SK-N-SH (cell line): Measurements from ENCODE around the gene MLC1. TPM values are rescaled to one million over a fixed set of nuclear protein-coding genes. Genes with fewer than 3 reads are reported as not detected.

Experiments used
- CTCF ChIA-PET: fragments of 300-600, 350-600 bp; formaldehyde crosslinking; extraction: SDS; loops from one replicate; lab custom pipeline; 2021; lab: Yijun Ruan, JAX
- POLR2A ChIA-PET: fragments of 350-600 bp; sonication (Branson Sonifier 250); formaldehyde crosslinking; extraction: SDS; loops from one replicate; lab custom pipeline; 2020; ENCODE audit warnings: antibody characterized with exemption, inconsistent platforms; lab: Yijun Ruan, JAX
- DNase-seq: peaks from one replicate; pipeline ENCODE4 v3.0.0; 2012
- H2AFZ ChIP-seq: fragments of 200-600 bp; sonication (generic); 2 replicates; pipeline ENCODE4 v1.8.1; 2016; ENCODE audit warnings: antibody characterized with exemption, mild to moderate bottlenecking, low read depth
- H3F3A ChIP-seq: fragments of 200-600 bp; sonication (generic); replicated peaks from 2 replicates; pipeline ENCODE3; 2016; ENCODE audit warnings: antibody characterized with exemption, mild to moderate bottlenecking; ENCODE audit not compliant: insufficient read depth
- H3K27ac ChIP-seq, 2 experiments: fragments of 200-500 bp in 1 of 2; fragments of 200-600 bp in 1 of 2; sonication (Bioruptor generic) in 1 of 2; sonication (generic), shearing (Covaris generic) in 1 of 2; 2 replicates each; pipeline versions ENCODE4 v1.5.1 to v1.6.1; 2014 to 2016; ENCODE audit warnings: low read depth in 2 of 2, inconsistent platforms in 1 of 2, low read length in 1 of 2, mild to moderate bottlenecking in 1 of 2, mixed read lengths in 1 of 2
- H3K27me3 ChIP-seq: fragments of 200-600 bp; sonication (generic), shearing (Covaris generic); 2 replicates; pipeline ENCODE4 v1.6.1; 2016; ENCODE audit warnings: mixed run types; ENCODE audit not compliant: insufficient read depth
- H3K36me3 ChIP-seq, 2 experiments: fragments of 200-500 bp in 1 of 2; fragments of 200-600 bp in 1 of 2; sonication (Bioruptor generic) in 1 of 2; sonication (generic) in 1 of 2; replicated peaks in 1 of 2; 2 replicates each; pipeline versions ENCODE3 to v1.5.1; 2014 to 2016; ENCODE audit warnings: low read length in 1 of 2, mild to moderate bottlenecking in 1 of 2; ENCODE audit not compliant: insufficient read depth in 2 of 2, control insufficient read depth in 1 of 2
- H3K4me1 ChIP-seq, 2 experiments: fragments of 200-500 bp in 1 of 2; fragments of 200-600 bp in 1 of 2; sonication (Bioruptor generic) in 1 of 2; sonication (generic), shearing (Covaris generic) in 1 of 2; 2 replicates each; pipeline versions ENCODE4 v1.5.1 to v1.6.1; 2014 to 2016; ENCODE audit warnings: low read depth in 1 of 2, low read length in 1 of 2, mixed run types in 1 of 2; ENCODE audit not compliant: insufficient read depth in 2 of 2, control insufficient read depth in 1 of 2
- H3K4me2 ChIP-seq: fragments of 200-600 bp; sonication (generic), shearing (Covaris generic); 2 replicates; pipeline ENCODE4 v1.6.1; 2017; ENCODE audit warnings: mixed run types
- H3K4me3 ChIP-seq, 2 experiments: fragments of 200-500 bp in 1 of 2; fragments of 200-600 bp in 1 of 2; sonication (Bioruptor generic) in 1 of 2; sonication (generic), shearing (Covaris generic) in 1 of 2; 2 replicates each; pipeline versions ENCODE4 v1.5.1 to v1.8.1; 2014 to 2016; ENCODE audit warnings: low read depth in 2 of 2, inconsistent platforms in 1 of 2, low read length in 1 of 2, mild to moderate bottlenecking in 1 of 2, mixed read lengths in 1 of 2, moderate library complexity in 1 of 2
- H3K79me2 ChIP-seq: fragments of 200-600 bp; sonication (generic); 2 replicates; pipeline ENCODE4 v1.8.1; 2017; ENCODE audit warnings: mild to moderate bottlenecking; ENCODE audit not compliant: insufficient read depth
- H3K9ac ChIP-seq: fragments of 200-600 bp; sonication (generic); 2 replicates; pipeline ENCODE4 v1.6.1; 2017; ENCODE audit warnings: mixed run types
- H3K9me2 ChIP-seq: fragments of 200-600 bp; sonication (generic); 2 replicates; pipeline ENCODE4 v1.6.1; 2017; ENCODE audit warnings: mixed run types
- H3K9me3 ChIP-seq: fragments of 200-600 bp; sonication (generic); 2 replicates; pipeline ENCODE4 v1.6.1; 2017; ENCODE audit warnings: mixed run types, mild to moderate bottlenecking, moderate library complexity
- H4K20me1 ChIP-seq: fragments of 200-600 bp; sonication (generic); 2 replicates; pipeline ENCODE4 v1.6.1; 2017; ENCODE audit warnings: mild to moderate bottlenecking, mixed run types; ENCODE audit not compliant: insufficient read depth
- CHD2 ChIP-seq: fragments of 150-350 bp; IDR thresholded peaks from 2 replicates; pipeline ENCODE4 v1.6.1; 2018; ENCODE audit warnings: low read length; ENCODE audit not compliant: partially characterized antibody
- ELF1 ChIP-seq: IDR thresholded peaks from 2 replicates; pipeline ENCODE4 v1.4.0; 2012
- FOSL2 ChIP-seq: IDR thresholded peaks from 2 replicates; pipeline ENCODE4 v1.4.0; 2012; ENCODE audit warnings: low read depth, mild to moderate bottlenecking, moderate library complexity, borderline replicate concordance
- FOXJ3 ChIP-seq: sonication (generic); formaldehyde crosslinking; IDR thresholded peaks from 2 replicates; pipeline ENCODE4 v1.5.1; 2020; ENCODE audit warnings: mild to moderate bottlenecking, missing genetic modification reagents
- GATA2 ChIP-seq: sonication (generic); formaldehyde crosslinking; IDR thresholded peaks from 2 replicates; pipeline ENCODE4 v1.5.0; 2020; ENCODE audit warnings: mild to moderate bottlenecking, missing genetic modification reagents
- JUND ChIP-seq: IDR thresholded peaks from 2 replicates; pipeline ENCODE4 v1.4.0; 2012
- MAX ChIP-seq: IDR thresholded peaks from 2 replicates; pipeline ENCODE4 v1.4.0; 2012; ENCODE audit warnings: low read depth
- MXI1 ChIP-seq: IDR thresholded peaks from 2 replicates; pipeline ENCODE4 v1.6.1; 2012; ENCODE audit warnings: mild to moderate bottlenecking, low read depth, low read length, improper control_type of control experiment
- NFIC ChIP-seq: IDR thresholded peaks from 2 replicates; pipeline ENCODE4 v1.4.0; 2012; ENCODE audit warnings: borderline replicate concordance
- POLR2AphosphoS5 ChIP-seq: IDR thresholded peaks from 2 replicates; pipeline ENCODE4 v1.6.1; 2012; ENCODE audit warnings: low read depth, low read length
- RAD21 ChIP-seq: IDR thresholded peaks from 2 replicates; pipeline ENCODE4 v1.6.1; 2012; ENCODE audit warnings: mild to moderate bottlenecking, low read length
- RCOR1 ChIP-seq: fragments of 150-350 bp; IDR thresholded peaks from 2 replicates; pipeline ENCODE4 v1.6.1; 2017; ENCODE audit warnings: antibody characterized with exemption, low read length
- RXRA ChIP-seq: IDR thresholded peaks from 2 replicates; pipeline ENCODE4 v1.4.0; 2012; ENCODE audit warnings: low read depth, mild to moderate bottlenecking, borderline replicate concordance
- SMC3 ChIP-seq: IDR thresholded peaks from 2 replicates; pipeline ENCODE4 v1.6.1; 2012; ENCODE audit warnings: low read depth, low read length, improper control_type of control experiment
- TCF12 ChIP-seq: IDR thresholded peaks from 2 replicates; pipeline ENCODE4 v1.4.0; 2012
- TEAD4 ChIP-seq: IDR thresholded peaks from 2 replicates; pipeline ENCODE4 v1.4.0; 2012; ENCODE audit warnings: mild to moderate bottlenecking, borderline replicate concordance; ENCODE audit not compliant: insufficient read depth
- USF2 ChIP-seq: fragments of 150-350 bp; IDR thresholded peaks from 2 replicates; pipeline ENCODE4 v1.6.1; 2017; ENCODE audit warnings: antibody characterized with exemption, low read length, low read depth, borderline replicate concordance
- ZBTB33 ChIP-seq: IDR thresholded peaks from 2 replicates; pipeline ENCODE4 v1.4.0; 2012; ENCODE audit warnings: low read depth, borderline replicate concordance
- WGBS: methylation state at CpG from one replicate; pipeline ENCODE4 v1.1.6; 2017; ENCODE audit warnings: low lambda C conversion rate; 5-methylcytosine and 5-hydroxymethylcytosine counted together
- polyA plus RNA-seq, 3 experiments: library from polyadenylated mRNA; depleted of rRNA; stranded (reverse); fragments of >200 nt; gene quantifications; 2 replicates each; pipeline ENCODE4 v1.2.3, GENCODE V29; 2012

MLC1 gene
- polyA plus RNA-seq, 1 of the 3 experiments (the other 2 are of a cell fraction), result not detected

DNA sequence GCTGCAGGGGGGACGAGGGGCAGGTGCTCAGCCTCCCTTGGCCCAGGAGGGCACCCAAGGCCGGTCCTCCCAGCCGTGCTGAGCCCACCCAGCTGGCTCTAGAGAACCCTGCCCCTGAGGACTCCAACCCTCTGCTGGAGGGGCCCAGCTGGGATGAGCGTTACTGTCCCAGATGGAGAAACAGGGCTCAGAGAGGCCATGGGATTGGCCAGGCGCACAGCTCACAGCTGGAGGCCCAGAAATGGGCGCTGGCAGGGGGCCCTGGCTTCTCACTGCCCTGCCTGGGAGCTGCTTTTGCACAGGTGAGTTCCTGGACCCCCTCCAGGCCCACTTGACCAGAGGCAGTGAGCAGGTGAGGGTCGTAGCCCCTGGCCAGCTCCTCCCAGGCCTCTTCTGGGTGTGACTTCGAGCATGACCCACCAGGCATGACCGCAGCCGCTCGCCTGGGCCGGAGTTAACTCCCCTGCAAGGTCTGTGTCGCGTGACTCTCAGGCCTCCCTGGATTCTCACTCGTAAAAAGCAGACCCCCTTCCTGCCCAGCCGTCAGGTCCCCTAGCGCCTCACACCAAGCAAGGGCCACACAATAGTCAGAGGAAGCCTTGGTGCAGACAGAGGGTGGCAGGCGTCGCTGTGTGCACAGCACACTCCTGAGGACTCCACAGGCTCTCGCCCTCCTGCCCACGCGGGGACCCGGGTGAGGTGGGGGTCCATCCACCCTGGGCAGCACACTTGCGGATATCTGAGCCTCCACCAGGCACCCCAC lies 52.9 kb downstream of the MLC1 start:
- no peaks in the 10 kb centered on the region for H3K79me2 ChIP-seq
- no peaks in the 10 kb centered on the region for H3K9me3 ChIP-seq
- TF ChIP-seq ELF1 (no peak), RCOR1 (no peak), TEAD4 (no peak), GATA2 (CRISPR knock-in tag) (no peak), RAD21 (no peak), TCF12 (no peak), JUND (no peak), FOSL2 (no peak), MAX (no peak), USF2 (no peak)
- no peaks in the 10 kb centered on the region for H3K36me3 ChIP-seq
- ChIA-PET POLR2A (no interaction called here), CTCF (interaction anchor here (1.5 to 3.4 kb wide), 4 partner anchors 100 to 265 kb away, joined by 4 to 88 read pairs (median 10); no protein-coding TSS in a partner anchor)
- no peak overlapping the region for H3K4me3 ChIP-seq
- H2AFZ ChIP-seq, result no peak overlapping the region
- peaks cover 0 to 11% of the 10 kb centered on the region in 2 experiments; a peak in 1 of 4 replicates for H3K4me1 ChIP-seq
- no peaks in the 10 kb centered on the region for H3F3A ChIP-seq
- no peaks in the 10 kb centered on the region for H4K20me1 ChIP-seq
- peak; percentile 22 for DNase-seq
- no peak overlapping the region for H3K9ac ChIP-seq
- WGBS, result 38% methylated on average over 8 of the region's 24 CpGs
- no peak overlapping the region for H3K27ac ChIP-seq
- no peaks in the 10 kb centered on the region; the same call in 1 of the 2 replicates for H3K27me3 ChIP-seq
- no peak overlapping the region for H3K4me2 ChIP-seq
- H3K9me2 ChIP-seq, result no peaks in the 10 kb centered on the region

DNA sequence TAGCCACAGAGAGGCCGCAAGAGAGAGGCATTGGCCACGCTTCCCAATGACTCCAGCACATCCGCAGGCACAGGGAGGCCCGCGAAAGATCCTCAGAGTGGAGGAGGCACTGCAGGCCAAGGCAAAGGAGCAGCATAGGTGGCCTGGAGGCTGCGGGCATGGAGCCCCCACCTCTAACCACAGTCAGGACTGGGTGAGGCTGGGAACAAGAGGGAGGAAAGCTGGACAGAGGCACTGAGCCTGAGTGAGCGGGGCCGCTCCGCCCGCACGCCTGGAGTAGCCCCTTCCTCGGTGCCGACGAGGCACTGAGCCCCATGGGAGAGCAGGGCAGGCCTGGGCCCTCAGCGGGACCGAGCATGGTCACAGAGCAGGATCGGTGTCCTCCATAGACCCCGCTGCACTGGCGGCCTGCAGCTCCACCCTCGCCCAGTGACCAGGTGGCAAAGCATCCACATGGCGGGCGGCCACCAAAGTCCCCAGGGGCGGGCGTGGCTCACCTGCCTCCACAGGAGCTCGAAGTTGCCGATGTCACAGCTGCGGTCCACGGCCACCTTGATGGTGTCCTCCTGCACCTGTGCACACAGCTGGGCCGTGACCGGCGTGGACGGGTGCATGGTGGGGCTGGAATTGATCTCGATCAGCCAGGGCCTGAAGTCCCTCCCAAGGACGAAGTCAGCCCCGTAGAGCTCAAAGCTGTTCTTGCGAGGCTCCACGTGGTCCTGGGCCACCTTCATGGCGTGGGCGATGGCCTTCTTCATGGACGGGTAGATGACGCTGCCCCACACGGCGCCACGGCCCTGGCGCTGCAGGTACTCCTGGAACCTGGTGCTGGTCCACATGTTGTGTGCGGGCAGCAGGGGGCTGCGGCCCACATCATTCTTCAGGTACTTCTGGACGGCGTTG lies 53.8 kb downstream of the MLC1 start:
- no peaks in the 10 kb centered on the region for H3K9me2 ChIP-seq
- no peaks in the 10 kb centered on the region for H3K36me3 ChIP-seq
- CTCF ChIA-PET, result interaction anchor here (0.7 to 3.3 kb wide), 26 partner anchors 10 to 264 kb away, joined by 3 to 88 read pairs (median 6); partner anchors contain the start of gene IL17REL
- H3K4me1 ChIP-seq, result peaks cover 0 to 13% of the 10 kb centered on the region in 2 experiments; a peak in 1 of 4 replicates
- H3K27ac ChIP-seq, result no peak overlapping the region
- no peak overlapping the region for H2AFZ ChIP-seq
- no peak overlapping the region for H3K4me3 ChIP-seq
- H4K20me1 ChIP-seq, result no peaks in the 10 kb centered on the region
- DNase-seq, result peak; percentile 33
- H3K27me3 ChIP-seq, result no peaks in the 10 kb centered on the region; the same call in 1 of the 2 replicates
- H3K9me3 ChIP-seq, result no peaks in the 10 kb centered on the region
- H3F3A ChIP-seq, result no peaks in the 10 kb centered on the region
- H3K9ac ChIP-seq, result no peak overlapping the region
- POLR2A ChIA-PET, result no interaction called here
- H3K4me2 ChIP-seq, result no peak overlapping the region
- 61% methylated on average over 13 of the region's 49 CpGs for WGBS
- no peaks in the 10 kb centered on the region for H3K79me2 ChIP-seq
- TF ChIP-seq RXRA (no peak), ELF1 (no peak), FOSL2 (no peak), ZBTB33 (no peak), CHD2 (no peak), NFIC (no peak), POLR2AphosphoS5 (no peak), MXI1 (no peak), FOXJ3 (CRISPR knock-in tag) (no peak), SMC3 (no peak)
